Thyroid gland (tissue), 4 donors: ENCODE data around the gene MT4.

ENCODE experiments used
- CTCF ChIP-seq, 6 experiments: fragments of 200-600 bp in 3 of 6; fragments of 450-650 bp in 3 of 6; sonication (generic) in 3 of 6; IDR thresholded peaks; one replicate each; pipeline ENCODE4 v1.5.1; 2016 to 2019; ENCODE audit warnings: antibody characterized with exemption in 6 of 6, mild to moderate bottlenecking in 2 of 6, inconsistent platforms in 1 of 6, moderate library complexity in 1 of 6
- POLR2A ChIP-seq, 2 donors: fragments of 450-650 bp; IDR thresholded peaks; one replicate each; pipeline ENCODE4 v1.6.1; 2017; ENCODE audit warnings: antibody characterized with exemption in 2 of 2, mild to moderate bottlenecking in 2 of 2, moderate library complexity in 1 of 2

GRCh38 chr16:56609463-56609921 lies 44.6 kb downstream of the MT4 start:
- peak in 1 of 6 experiments; percentile 22 for TF ChIP-seq CTCF (IDR thresholded peaks at IDR 0.05)
- TF ChIP-seq POLR2A (IDR thresholded peaks at IDR 0.05) = peak in 1 of 2 donors; percentile 18
